ENCODE measurements around the gene GLA. TPM values are rescaled to one million over a fixed set of nuclear protein-coding genes. Genes with fewer than 3 reads are reported as not detected.

The GLA gene
- total RNA-seq, 3 donors from 2014 or later, result 17.7 to 26.9 (median 21.1) TPM

DNA sequence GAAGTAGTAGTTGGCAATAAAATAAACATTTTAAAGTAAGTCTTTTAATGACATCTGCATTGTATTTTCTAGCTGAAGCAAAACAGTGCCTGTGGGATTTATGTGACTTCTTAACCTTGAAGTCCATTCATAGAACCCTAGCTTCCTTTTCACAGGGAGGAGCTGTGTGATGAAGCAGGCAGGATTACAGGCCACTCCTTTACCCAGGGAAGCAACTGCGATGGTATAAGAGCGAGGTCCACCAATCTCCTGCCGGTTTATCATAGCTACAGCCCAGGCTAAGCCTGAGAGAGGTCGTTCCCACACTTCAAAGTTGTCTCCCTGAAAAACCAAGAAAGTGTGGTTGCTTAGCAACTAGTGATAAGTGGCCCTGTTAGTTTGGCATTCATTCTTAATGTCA, 9.9 kb downstream of the GLA start:
- TF ChIP-seq, protein P1, sequence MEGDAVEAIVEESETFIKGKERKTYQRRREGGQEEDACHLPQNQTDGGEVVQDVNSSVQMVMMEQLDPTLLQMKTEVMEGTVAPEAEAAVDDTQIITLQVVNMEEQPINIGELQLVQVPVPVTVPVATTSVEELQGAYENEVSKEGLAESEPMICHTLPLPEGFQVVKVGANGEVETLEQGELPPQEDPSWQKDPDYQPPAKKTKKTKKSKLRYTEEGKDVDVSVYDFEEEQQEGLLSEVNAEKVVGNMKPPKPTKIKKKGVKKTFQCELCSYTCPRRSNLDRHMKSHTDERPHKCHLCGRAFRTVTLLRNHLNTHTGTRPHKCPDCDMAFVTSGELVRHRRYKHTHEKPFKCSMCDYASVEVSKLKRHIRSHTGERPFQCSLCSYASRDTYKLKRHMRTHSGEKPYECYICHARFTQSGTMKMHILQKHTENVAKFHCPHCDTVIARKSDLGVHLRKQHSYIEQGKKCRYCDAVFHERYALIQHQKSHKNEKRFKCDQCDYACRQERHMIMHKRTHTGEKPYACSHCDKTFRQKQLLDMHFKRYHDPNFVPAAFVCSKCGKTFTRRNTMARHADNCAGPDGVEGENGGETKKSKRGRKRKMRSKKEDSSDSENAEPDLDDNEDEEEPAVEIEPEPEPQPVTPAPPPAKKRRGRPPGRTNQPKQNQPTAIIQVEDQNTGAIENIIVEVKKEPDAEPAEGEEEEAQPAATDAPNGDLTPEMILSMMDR (IDR thresholded peaks at IDR 0.05), result no peak
- intact Hi-C loops (cut with DNase I, micrococcal nuclease), result no loop called here

DNA sequence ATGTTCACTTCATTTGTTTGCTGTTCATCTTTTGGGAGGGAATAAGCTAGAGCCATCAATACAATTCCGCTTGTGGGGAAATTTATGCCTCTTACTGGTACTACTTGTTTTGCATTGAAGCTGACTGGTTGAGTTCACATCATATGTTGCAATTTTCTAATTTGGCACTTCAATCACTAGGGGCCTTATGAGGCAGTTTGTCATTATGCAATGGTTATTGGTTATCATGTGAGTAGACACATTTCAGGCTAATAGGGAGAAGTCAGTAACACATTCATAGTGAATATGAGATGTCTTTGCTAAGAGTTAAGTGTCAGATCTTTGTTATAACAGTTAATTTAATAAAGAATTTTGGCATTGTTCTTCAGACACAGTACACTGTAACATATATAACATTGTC, 11.9 kb downstream of the GLA start:
- DNase-seq (no peak), ATAC-seq (no peak)
- TF ChIP-seq, protein P1 (IDR thresholded peaks at IDR 0.05), result no peak
- Histone ChIP-seq H3K36me3 (ENCODE audit: low read depth) (no peaks in the 10 kb centered on the region), H3K9me3 (no peaks in the 10 kb centered on the region), H3K4me1 (ENCODE audit: low read depth) (peaks cover 4% of the 10 kb centered on the region), H3K4me3 (no peak overlapping the region)
- intact Hi-C loops (cut with DNase I, micrococcal nuclease), result no loop called here

More for the DNA sequence above, 9.9 kb downstream of the GLA start:
- ATAC-seq (peak; percentile 73), DNase-seq (no peak)
- Histone ChIP-seq H3K9me3 (no peaks in the 10 kb centered on the region), H3K36me3 (ENCODE audit: low read depth) (no peaks in the 10 kb centered on the region), H3K4me1 (ENCODE audit: low read depth) (peaks cover under 1% of the 10 kb centered on the region), H3K4me3 (no peak overlapping the region)

DNA sequence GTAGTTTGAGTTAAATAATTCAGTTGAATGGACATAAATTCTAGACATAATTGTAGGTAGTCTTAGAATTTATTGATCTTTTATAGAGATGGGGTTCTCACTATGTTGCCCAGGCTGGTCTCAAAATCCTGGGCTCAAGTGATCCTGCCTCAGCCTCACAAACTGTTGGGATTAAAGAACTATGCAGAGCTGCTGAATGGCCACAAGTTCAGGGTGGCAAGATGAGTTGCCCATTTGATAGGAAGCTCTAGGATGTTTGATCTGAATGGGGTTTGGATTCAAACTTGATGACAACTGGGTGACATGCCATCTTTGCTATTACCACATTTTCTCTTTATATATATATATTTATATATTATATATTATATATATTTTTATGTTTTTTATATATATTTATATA, 13.4 kb downstream of the GLA start:
- intact Hi-C loops (cut with DNase I, micrococcal nuclease), result no loop called here
- ATAC-seq, result no peak

DNA sequence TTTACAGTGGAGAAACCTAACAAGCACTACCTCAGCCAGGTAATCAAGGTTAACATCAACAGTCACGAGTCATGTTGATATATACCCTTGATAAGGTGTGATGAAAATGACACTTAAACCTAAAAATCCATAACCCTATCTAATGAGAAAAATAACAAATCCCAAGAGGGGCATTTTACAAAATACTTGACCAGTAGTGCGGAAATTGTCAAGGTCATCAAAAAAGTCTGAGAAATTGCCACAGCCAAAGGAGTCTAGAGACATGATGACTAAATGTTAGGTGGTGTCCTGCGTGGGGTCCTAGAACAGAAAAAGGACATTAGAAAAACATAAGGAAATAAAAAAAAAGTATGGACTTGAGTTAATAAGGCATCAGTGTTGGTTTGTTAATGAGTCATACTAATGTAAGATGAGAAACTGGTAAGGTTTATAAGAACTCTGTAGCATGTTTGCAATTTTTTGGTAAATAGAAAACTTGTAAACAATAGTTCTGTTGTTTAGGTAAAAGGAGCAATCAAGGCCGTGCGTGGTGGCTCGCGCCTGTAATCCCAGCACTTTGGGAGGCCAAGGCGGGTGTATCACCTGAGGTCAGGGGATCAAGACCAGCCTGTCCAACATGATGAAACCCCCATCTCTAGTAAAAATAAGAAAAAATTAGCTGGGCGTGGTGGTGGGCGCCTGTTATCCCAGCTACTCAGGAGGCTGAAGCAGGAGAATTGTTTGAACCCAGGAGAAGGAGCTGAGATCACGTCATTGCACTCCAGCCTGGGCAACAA, 14.0 kb downstream of the GLA start:
- H3K4me1 ChIP-seq (ENCODE audit: low read depth), result peaks cover 4% of the 10 kb centered on the region
- TF ChIP-seq, protein P1 (IDR thresholded peaks at IDR 0.05), result no peak
- intact Hi-C loops (cut with DNase I, micrococcal nuclease), result no loop called here
- peak; percentile 13 for ATAC-seq
- no peak for DNase-seq
- H3K9me3 ChIP-seq, result no peaks in the 10 kb centered on the region
- H3K36me3 ChIP-seq (ENCODE audit: low read depth), result no peaks in the 10 kb centered on the region
- H3K4me3 ChIP-seq, result no peak overlapping the region

More for the DNA sequence above, 13.4 kb downstream of the GLA start:
- Histone ChIP-seq H3K4me3 (no peak overlapping the region), H3K4me1 (ENCODE audit: low read depth) (peaks cover 4% of the 10 kb centered on the region), H3K9me3 (no peaks in the 10 kb centered on the region), H3K36me3 (ENCODE audit: low read depth) (no peaks in the 10 kb centered on the region)
- TF ChIP-seq, protein P1 (IDR thresholded peaks at IDR 0.05), result no peak
- DNase-seq, result no peak

- Histone ChIP-seq H3K4me3 (no peak overlapping the region), H3K36me3 (ENCODE audit: low read depth) (no peaks in the 10 kb centered on the region), H3K9me3 (no peaks in the 10 kb centered on the region), H3K4me1 (ENCODE audit: low read depth) (peaks cover 4% of the 10 kb centered on the region)
- no peak for DNase-seq
- intact Hi-C loops (cut with DNase I, micrococcal nuclease), result no loop called here
- no peak for ATAC-seq
- TF ChIP-seq, protein P1 (IDR thresholded peaks at IDR 0.05), result no peak
Observed at GRCh38 chrX:101391831-101392230, 15.9 kb downstream of the GLA start.

Measured in mucosa of descending colon (tissue), 3 donors.